ENCODE data around the gene C12orf43. TPM values are rescaled to one million over a fixed set of nuclear protein-coding genes. Genes with fewer than 3 reads are reported as not detected.

The C12orf43 gene
- total RNA-seq, 1 donor from 2014 or later, result 21.2 TPM

DNA sequence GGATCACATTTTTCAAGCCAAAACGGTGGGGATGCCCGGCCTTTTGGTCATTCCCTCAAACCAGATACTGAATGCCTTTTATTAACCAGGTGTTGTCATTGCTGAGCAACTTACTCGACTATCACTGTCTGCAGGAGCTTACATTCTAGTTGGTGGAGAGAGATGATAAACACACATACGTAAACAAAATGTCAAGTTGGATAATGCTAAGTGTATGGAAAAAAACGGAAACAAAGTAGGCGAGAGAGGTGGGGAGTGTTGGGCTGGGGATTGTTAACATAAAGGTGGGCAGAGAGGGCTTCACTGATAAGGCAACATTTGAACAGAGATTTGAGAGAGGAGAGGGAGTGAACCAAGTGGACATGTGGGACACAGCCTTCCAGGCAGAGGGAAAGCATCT is 4.5 kb downstream of the C12orf43 start:
- no peaks in the 10 kb centered on the region for H3K36me3 Mint-ChIP-seq
- no peak for DNase-seq (ENCODE audit: extremely low spot score, unreplicated experiment)
- TF ChIP-seq, protein P1, sequence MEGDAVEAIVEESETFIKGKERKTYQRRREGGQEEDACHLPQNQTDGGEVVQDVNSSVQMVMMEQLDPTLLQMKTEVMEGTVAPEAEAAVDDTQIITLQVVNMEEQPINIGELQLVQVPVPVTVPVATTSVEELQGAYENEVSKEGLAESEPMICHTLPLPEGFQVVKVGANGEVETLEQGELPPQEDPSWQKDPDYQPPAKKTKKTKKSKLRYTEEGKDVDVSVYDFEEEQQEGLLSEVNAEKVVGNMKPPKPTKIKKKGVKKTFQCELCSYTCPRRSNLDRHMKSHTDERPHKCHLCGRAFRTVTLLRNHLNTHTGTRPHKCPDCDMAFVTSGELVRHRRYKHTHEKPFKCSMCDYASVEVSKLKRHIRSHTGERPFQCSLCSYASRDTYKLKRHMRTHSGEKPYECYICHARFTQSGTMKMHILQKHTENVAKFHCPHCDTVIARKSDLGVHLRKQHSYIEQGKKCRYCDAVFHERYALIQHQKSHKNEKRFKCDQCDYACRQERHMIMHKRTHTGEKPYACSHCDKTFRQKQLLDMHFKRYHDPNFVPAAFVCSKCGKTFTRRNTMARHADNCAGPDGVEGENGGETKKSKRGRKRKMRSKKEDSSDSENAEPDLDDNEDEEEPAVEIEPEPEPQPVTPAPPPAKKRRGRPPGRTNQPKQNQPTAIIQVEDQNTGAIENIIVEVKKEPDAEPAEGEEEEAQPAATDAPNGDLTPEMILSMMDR (conservative IDR thresholded peaks at IDR 0.05), result no peak
- H3K4me1 Mint-ChIP-seq (ENCODE audit: unreplicated experiment), result peaks cover 15% of the 10 kb centered on the region
- H3K4me3 Mint-ChIP-seq, result no peak overlapping the region
- no peak overlapping the region for H3K27ac Mint-ChIP-seq
- no peaks in the 10 kb centered on the region for H3K9me3 Mint-ChIP-seq
- H3K27me3 Mint-ChIP-seq, result no peaks in the 10 kb centered on the region

- TF ChIP-seq, protein P1 (conservative IDR thresholded peaks at IDR 0.05), result no peak
- DNase-seq (ENCODE audit: extremely low spot score, unreplicated experiment), result no peak
- no peaks in the 10 kb centered on the region for H3K36me3 Mint-ChIP-seq
- no peak overlapping the region for H3K4me3 Mint-ChIP-seq
- no peaks in the 10 kb centered on the region for H3K9me3 Mint-ChIP-seq
- no peak overlapping the region for H3K27ac Mint-ChIP-seq
- peaks cover 9% of the 10 kb centered on the region for H3K4me1 Mint-ChIP-seq (ENCODE audit: unreplicated experiment)
- H3K27me3 Mint-ChIP-seq, result no peaks in the 10 kb centered on the region
Observed at GRCh38 chr12:121010860-121011259, 5.4 kb downstream of the C12orf43 start.

DNA sequence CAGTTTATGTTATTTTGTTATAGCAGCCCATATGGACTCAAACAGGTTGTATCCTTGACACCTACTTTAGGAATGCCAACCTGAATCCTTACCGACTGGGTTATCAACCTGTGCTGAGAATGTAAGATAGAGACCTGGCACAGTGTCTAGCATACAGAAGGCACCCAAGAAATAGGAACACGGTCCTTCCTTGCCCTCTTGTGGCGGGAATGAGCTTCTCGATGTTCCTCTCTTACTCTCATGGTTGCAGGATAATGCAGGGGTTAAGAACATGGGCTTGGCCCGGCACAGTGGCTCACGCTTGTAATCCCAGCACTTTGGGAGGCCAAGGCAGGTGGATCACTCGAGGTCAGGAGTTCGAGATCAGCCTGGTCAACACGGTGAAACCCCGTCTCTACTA is 6.5 kb downstream of the C12orf43 start:
- Mint-ChIP-seq H3K4me3 (no peak overlapping the region), H3K4me1 (ENCODE audit: unreplicated experiment) (peaks cover under 1% of the 10 kb centered on the region), H3K9me3 (no peaks in the 10 kb centered on the region)

DNA sequence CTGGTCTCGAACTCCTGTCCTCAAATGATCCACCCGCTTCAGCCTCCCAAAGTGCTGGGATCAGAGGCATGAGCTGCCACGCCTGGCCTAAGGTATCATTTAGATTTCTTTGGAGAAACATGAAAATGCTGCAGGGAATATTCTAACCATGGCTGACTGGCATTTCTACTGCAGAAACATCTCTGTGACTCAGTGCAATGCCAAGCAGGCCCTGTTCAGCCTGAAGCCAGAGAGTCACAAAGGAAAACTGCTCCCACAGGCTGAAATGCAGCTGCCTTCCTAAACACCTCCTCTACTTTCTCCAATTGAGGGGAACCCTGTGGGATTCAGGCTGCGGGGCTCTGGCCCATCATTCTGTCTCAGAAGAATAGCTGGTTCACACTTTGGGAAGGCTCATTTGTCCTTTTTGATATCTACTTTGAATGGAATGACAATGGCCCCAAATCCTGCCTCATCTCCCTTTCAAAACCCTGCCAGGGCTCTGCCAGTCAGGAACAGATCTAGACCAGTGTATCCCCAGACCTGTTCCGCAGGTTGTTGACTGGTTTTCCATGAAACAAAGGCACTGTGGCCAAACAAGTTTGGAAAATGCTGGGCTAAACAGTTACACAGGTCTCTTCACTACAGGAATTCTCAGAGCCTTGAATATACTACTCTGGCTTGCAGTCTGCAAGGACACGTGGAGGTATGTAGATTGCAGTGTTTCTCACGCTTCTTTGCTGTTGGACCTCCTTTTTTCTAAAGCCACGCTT is 7.8 kb downstream of the C12orf43 start:
- TF ChIP-seq, protein P1 (conservative IDR thresholded peaks at IDR 0.05), result no peak
- no peaks in the 10 kb centered on the region for H3K4me1 Mint-ChIP-seq (ENCODE audit: unreplicated experiment)
- no peaks in the 10 kb centered on the region for H3K9me3 Mint-ChIP-seq
- no peak for DNase-seq (ENCODE audit: extremely low spot score, unreplicated experiment)
- H3K4me3 Mint-ChIP-seq, result no peak overlapping the region
- no peaks in the 10 kb centered on the region for H3K27me3 Mint-ChIP-seq
- H3K27ac Mint-ChIP-seq, result no peak overlapping the region
- peaks cover 4% of the 10 kb centered on the region for H3K36me3 Mint-ChIP-seq

More for the DNA sequence above, 6.5 kb downstream of the C12orf43 start:
- TF ChIP-seq, protein P1 (conservative IDR thresholded peaks at IDR 0.05), result peak; percentile 73
- no peaks in the 10 kb centered on the region for H3K27me3 Mint-ChIP-seq
- no peak overlapping the region for H3K27ac Mint-ChIP-seq
- DNase-seq (ENCODE audit: extremely low spot score, unreplicated experiment), result no peak
- peaks cover 4% of the 10 kb centered on the region for H3K36me3 Mint-ChIP-seq

DNA sequence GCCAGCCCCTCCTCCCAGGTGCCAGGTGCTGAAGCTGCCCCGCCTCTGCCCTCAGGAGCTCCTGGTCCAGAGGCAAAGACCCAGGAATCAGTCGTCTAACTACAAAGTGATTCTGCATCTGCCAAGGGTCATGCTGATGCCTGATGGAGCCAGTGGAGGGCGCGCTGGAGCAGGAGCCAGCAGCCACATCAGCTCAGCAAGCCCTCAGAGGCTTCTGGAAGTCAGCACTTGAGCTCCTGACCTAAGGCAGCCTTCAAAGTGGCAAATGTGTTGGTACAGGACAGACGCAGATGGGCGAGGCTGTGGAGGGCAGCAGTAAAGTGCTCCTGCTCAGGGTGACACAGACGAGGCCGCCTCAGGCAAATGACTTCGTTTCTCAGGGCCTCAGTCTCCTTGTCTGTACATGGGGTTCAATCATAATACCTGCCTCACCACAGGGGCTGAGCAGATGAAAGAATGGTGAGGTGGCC is 10.9 kb downstream of the C12orf43 start:
- H3K4me3 Mint-ChIP-seq, result no peak overlapping the region
- H3K36me3 Mint-ChIP-seq, result peaks cover 4% of the 10 kb centered on the region
- H3K4me1 Mint-ChIP-seq (ENCODE audit: unreplicated experiment), result no peaks in the 10 kb centered on the region
- TF ChIP-seq, protein P1 (conservative IDR thresholded peaks at IDR 0.05), result peak; percentile 80
- no peaks in the 10 kb centered on the region for H3K9me3 Mint-ChIP-seq
- no peak for DNase-seq (ENCODE audit: extremely low spot score, unreplicated experiment)
- H3K27ac Mint-ChIP-seq, result no peak overlapping the region
- no peaks in the 10 kb centered on the region for H3K27me3 Mint-ChIP-seq
